Keratinocyte (primary cell): Measurements from ENCODE around the gene ANO8.

ENCODE experiments used
- EZH2 ChIP-seq: IDR thresholded peaks from one replicate; pipeline ENCODE4 v1.6.1; 2012; ENCODE audit warnings: inconsistent platforms, mild to moderate bottlenecking, low read length, moderate library complexity
- TF ChIP-seq, protein P1 (sequence below), 3 experiments: IDR thresholded peaks in 1 of 3; conservative IDR thresholded peaks in 1 of 3; optimal IDR thresholded peaks in 1 of 3; 2 replicates in 2 of 3; 3 replicates in 1 of 3; pipeline versions ENCODE3 to v1.5.1; 2011; ENCODE audit warnings: low read length in 3 of 3, mild to moderate bottlenecking in 3 of 3, moderate library complexity in 2 of 3, control low read depth in 1 of 3, inconsistent platforms in 1 of 3; ENCODE audit not compliant: insufficient read depth in 2 of 3; ENCODE audit errors: extremely low read depth in 1 of 3

DNA sequence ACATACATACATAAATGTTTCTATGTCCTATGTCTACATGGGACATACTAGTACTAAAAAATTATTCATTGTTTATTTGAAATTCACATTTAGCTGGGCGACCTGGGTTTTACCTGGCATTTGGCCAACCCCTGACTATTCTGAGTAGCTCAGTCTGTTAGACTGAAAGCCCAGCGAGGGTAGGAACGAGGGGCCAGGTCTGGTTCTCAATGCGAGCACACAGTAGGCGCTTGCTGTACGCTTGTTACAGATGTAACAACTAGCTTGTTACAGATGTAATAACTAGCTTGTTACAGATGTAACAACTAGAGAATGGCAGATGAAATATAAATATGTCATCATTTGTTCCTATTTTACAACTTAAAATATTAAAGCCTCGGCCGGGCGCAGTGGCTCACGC lies 920 bp upstream of the ANO8 start:
- TF ChIP-seq, protein P1, sequence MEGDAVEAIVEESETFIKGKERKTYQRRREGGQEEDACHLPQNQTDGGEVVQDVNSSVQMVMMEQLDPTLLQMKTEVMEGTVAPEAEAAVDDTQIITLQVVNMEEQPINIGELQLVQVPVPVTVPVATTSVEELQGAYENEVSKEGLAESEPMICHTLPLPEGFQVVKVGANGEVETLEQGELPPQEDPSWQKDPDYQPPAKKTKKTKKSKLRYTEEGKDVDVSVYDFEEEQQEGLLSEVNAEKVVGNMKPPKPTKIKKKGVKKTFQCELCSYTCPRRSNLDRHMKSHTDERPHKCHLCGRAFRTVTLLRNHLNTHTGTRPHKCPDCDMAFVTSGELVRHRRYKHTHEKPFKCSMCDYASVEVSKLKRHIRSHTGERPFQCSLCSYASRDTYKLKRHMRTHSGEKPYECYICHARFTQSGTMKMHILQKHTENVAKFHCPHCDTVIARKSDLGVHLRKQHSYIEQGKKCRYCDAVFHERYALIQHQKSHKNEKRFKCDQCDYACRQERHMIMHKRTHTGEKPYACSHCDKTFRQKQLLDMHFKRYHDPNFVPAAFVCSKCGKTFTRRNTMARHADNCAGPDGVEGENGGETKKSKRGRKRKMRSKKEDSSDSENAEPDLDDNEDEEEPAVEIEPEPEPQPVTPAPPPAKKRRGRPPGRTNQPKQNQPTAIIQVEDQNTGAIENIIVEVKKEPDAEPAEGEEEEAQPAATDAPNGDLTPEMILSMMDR (optimal IDR thresholded peaks at IDR 0.05 in 1 of 3, IDR thresholded peaks at IDR 0.05 in 1 of 3, conservative IDR thresholded peaks at IDR 0.05 in 1 of 3; ENCODE audit: extremely low read depth in 1 of 3, insufficient read depth in 2 of 3, low read length in 3 of 3) = no peak
- no peak for TF ChIP-seq EZH2
